ENCODE measurements around the gene NUP205. TPM values are rescaled to one million over a fixed set of nuclear protein-coding genes. Genes with fewer than 3 reads are reported as not detected.
A peak's percentile ranks its signal among the peaks of the same experiment; 100 is the strongest.

NUP205 gene
- total RNA-seq, 5 donors from 2014 or later (not counting 1 experiment from before 2014, with no cell fraction given) = 52.4 to 63.0 (median 57.8) TPM

DNA sequence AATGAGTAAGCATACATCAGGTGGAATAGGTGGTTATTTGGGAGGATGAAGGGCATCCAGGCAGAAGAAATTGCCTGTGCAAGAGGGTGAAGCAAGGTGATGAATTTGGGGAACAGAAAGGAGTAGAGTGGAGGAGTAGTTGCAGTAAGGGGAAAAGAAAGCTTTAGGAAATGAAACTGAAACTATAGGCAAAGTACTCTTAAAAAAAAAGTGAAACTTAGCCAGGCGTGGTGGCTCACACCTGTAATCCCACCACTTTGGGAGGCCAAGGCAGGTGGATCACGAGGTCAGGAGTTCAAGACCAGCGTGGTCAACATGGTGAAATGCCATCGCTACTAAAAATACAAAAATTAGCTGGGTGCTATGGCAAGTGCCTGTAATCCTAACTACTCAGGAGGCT lies 17.6 kb downstream of the NUP205 start:
- Mint-ChIP-seq H3K27me3 (no peaks in the 10 kb centered on the region), H3K36me3 (peaks cover 60% of the 10 kb centered on the region), H3K9me3 (peaks cover 0 to 4% (median 2%) of the 10 kb centered on the region in 3 donors), H3K4me1 (peaks cover 11 to 17% (median 14%) of the 10 kb centered on the region in 3 donors), H3K27ac (peak overlapping the region; percentile 53 to 90), H3K4me3 (no peak overlapping the region)
- WGBS (ENCODE audit: insufficient coverage) = 88% methylated on average over 4 of the region's 4 CpGs
- H3K36me3 ChIP-seq (ENCODE audit: control insufficient read depth in 2 of 2, extremely low read depth in 1 of 2, insufficient read depth in 1 of 2, low read length in 1 of 2) = peaks cover 16 to 72% of the 10 kb centered on the region in 2 donors
- DNase-seq (no peak), ATAC-seq (replicated peaks in 1 of 4) (no peak)
- no peak overlapping the region for H3K27ac ChIP-seq (ENCODE audit: low read length)
- H3K27me3 ChIP-seq (replicated peaks in 1 of 2; ENCODE audit: control insufficient read depth in 2 of 2, extremely low read depth in 1 of 2, insufficient read depth in 2 of 2, low read length in 1 of 2) = no peaks in the 10 kb centered on the region
- no peaks in the 10 kb centered on the region for H3K4me1 ChIP-seq (ENCODE audit: control insufficient read depth in 1 of 2, extremely low read depth in 1 of 2, insufficient read depth in 2 of 2, low read length in 2 of 2)
- ChIA-PET CTCF (no interaction called here), POLR2A (no interaction called here)
- H3K9me3 ChIP-seq = no peaks in the 10 kb centered on the region
- no peak overlapping the region for H3K4me3 ChIP-seq (ENCODE audit: control insufficient read depth in 1 of 2, extremely low read depth in 1 of 2, low read length in 1 of 2)

DNA sequence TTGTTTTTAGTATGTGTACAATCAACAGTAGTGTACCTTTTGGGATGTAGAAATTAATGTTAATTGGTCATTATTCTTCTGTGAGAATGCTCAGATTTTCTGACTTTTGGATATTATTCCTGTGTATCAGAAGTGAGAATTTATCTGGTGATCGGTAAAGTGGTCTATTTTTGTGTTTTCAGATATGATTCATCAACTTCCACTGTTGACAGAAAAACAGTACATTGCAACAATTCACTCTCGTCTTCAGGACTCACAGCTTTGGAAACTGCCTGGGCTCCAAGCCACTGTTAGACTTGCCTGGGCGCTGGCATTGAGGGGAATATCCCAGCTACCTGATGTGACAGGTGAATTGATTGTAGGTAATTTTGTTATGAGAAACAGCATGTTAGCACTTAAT lies 20.9 kb downstream of the NUP205 start:
- no peaks in the 10 kb centered on the region for H3K9me3 ChIP-seq
- H3K9me3 Mint-ChIP-seq = peaks cover 0 to 4% (median 2%) of the 10 kb centered on the region in 3 donors
- no peaks in the 10 kb centered on the region for H3K27me3 ChIP-seq (replicated peaks in 1 of 2; ENCODE audit: control insufficient read depth in 2 of 2, extremely low read depth in 1 of 2, insufficient read depth in 2 of 2, low read length in 1 of 2)
- no peak overlapping the region for H3K4me3 Mint-ChIP-seq
- H3K4me3 ChIP-seq (ENCODE audit: control insufficient read depth in 1 of 2, extremely low read depth in 1 of 2, low read length in 1 of 2) = no peak overlapping the region
- no peak overlapping the region for H3K27ac ChIP-seq (ENCODE audit: low read length)
- no peak overlapping the region for H3K27ac Mint-ChIP-seq
- DNase-seq = no peak
- H3K27me3 Mint-ChIP-seq = no peaks in the 10 kb centered on the region
- ATAC-seq (replicated peaks in 1 of 4) = no peak
- 62% methylated on average over 2 of the region's 3 CpGs for WGBS (ENCODE audit: insufficient coverage)
- no peaks in the 10 kb centered on the region for H3K4me1 ChIP-seq (ENCODE audit: control insufficient read depth in 1 of 2, extremely low read depth in 1 of 2, insufficient read depth in 2 of 2, low read length in 2 of 2)
- POLR2A ChIA-PET = interaction anchor here in 1 of 2 donors (0.5 kb wide), 1 partner anchor 369 kb away, joined by 3 read pairs; no protein-coding TSS in a partner anchor
- H3K4me1 Mint-ChIP-seq = peaks cover 11 to 17% (median 12%) of the 10 kb centered on the region in 3 donors
- CTCF ChIA-PET = no interaction called here
- H3K36me3 ChIP-seq (ENCODE audit: control insufficient read depth in 2 of 2, extremely low read depth in 1 of 2, insufficient read depth in 1 of 2, low read length in 1 of 2) = peaks cover 22 to 85% of the 10 kb centered on the region in 2 donors
- H3K36me3 Mint-ChIP-seq = peaks cover 56% of the 10 kb centered on the region

DNA sequence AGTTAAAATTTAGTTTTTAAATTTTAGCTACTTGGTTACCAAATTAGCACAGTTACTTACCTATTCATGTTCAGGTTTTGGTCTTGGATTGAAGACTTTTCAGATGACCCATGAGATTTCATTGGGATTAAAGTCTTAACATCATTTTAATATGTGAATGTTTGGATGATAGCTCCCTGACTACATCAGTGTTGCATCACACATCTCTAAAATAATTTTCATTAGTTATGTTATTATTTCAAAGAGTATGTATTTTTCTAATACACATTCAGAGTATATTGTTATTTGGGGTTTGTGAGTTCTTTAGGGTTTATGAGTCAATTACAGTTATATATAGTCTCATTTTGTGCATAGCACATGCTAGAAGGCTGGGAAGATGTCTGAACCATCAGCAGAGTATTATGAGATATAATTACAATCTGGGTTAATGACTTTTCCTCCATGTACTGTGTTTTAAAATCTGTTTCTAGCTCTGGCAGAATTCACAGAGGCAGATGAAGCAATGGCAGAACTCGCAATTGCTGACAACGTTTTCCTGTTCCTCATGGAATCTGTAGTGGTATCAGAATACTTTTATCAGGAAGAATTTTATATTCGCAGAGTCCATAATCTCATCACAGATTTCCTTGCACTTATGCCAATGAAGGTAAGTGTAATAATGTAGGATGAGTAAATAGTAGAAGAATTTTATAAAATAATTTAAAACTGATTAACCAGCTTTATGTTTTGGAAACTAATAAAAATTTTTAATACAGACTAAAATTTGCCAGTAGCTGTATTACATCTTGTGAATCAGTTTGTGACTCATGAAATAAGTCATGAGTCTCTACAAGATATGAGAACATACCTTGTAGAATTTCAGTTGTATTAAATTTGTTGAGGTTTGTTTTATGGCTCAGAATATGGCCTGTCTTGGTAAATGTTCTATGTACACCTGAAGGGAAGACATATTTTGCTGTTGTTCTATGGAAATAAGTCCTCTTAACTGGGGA lies 26.9 kb downstream of the NUP205 start:
- CTCF ChIA-PET = interaction anchor here in 1 of 2 donors (0.7 kb wide), 1 partner anchor 1140 kb away, joined by 5 read pairs; no protein-coding TSS in a partner anchor
- peaks cover 45% of the 10 kb centered on the region for H3K36me3 Mint-ChIP-seq
- Histone ChIP-seq H3K9me3 (no peaks in the 10 kb centered on the region), H3K4me3 (ENCODE audit: control insufficient read depth in 1 of 2, extremely low read depth in 1 of 2, low read length in 1 of 2) (no peak overlapping the region), H3K27ac (ENCODE audit: low read length) (no peak overlapping the region), H3K36me3 (ENCODE audit: control insufficient read depth in 2 of 2, extremely low read depth in 1 of 2, insufficient read depth in 1 of 2, low read length in 1 of 2) (peaks cover 9 to 74% of the 10 kb centered on the region in 2 donors), H3K4me1 (ENCODE audit: control insufficient read depth in 1 of 2, extremely low read depth in 1 of 2, insufficient read depth in 2 of 2, low read length in 2 of 2) (no peaks in the 10 kb centered on the region), H3K27me3 (replicated peaks in 1 of 2; ENCODE audit: control insufficient read depth in 2 of 2, extremely low read depth in 1 of 2, insufficient read depth in 2 of 2, low read length in 1 of 2) (no peaks in the 10 kb centered on the region)
- no peak overlapping the region for H3K27ac Mint-ChIP-seq
- no peaks in the 10 kb centered on the region for H3K4me1 Mint-ChIP-seq
- no peaks in the 10 kb centered on the region for H3K27me3 Mint-ChIP-seq
- H3K9me3 Mint-ChIP-seq = no peaks in the 10 kb centered on the region
- POLR2A ChIA-PET = no interaction called here
- no CpG with 5 or more reads among the region's 3 CpGs for whole genome bisulfite sequencing (ENCODE audit: insufficient coverage)
- DNase-seq = no peak
- no peak for ATAC-seq (replicated peaks in 1 of 4)
- no peak overlapping the region for H3K4me3 Mint-ChIP-seq

DNA sequence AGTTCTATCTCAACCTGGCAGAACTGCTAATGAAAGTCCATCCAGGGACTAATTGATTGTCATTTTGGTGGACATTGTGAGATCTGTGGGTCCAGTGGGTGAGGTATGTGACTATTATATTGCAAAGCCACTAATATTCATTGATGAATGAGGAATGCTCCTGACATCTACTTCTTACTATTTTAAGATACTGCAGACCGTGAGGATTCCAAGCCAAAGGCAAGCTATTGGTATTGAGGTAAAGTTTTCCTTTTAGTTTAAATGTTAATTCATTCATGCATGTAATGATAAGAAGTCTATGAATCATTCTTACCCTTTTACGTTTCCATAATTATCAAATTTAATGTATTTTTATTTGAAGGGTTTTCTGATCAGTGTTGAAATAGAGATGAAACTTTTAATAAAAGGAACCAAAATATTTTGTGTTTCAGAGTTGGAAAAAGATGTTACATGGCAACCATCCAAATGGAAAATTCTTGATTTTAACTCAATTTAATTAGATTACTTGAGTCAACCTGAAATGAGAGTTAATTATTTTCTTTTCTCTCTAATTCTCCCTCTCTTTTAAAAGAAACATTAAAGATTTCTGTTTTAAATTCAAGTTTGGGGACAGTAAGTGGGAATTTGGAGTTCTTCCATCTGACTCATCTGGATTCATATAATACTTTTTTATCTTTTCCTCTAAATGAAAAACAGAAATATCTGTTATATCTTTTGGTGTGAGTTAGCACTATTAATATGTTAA lies 39.6 kb downstream of the NUP205 start:
- H3K27ac ChIP-seq (ENCODE audit: low read length) = no peak overlapping the region
- H3K9me3 ChIP-seq = no peaks in the 10 kb centered on the region
- no peak overlapping the region for H3K4me3 ChIP-seq (ENCODE audit: control insufficient read depth in 1 of 2, extremely low read depth in 1 of 2, low read length in 1 of 2)
- Mint-ChIP-seq H3K36me3 (peaks cover 55% of the 10 kb centered on the region), H3K27ac (no peak overlapping the region), H3K9me3 (no peaks in the 10 kb centered on the region), H3K4me1 (no peaks in the 10 kb centered on the region), H3K4me3 (no peak overlapping the region), H3K27me3 (no peaks in the 10 kb centered on the region)
- POLR2A ChIA-PET = interaction anchor here in 1 of 2 donors (0.6 kb wide), 1 partner anchor 463 kb away, joined by 3 read pairs; no protein-coding TSS in a partner anchor
- CTCF ChIA-PET = interaction anchor here in 1 of 2 donors (1.1 kb wide), 1 partner anchor 14 kb away, joined by 3 read pairs; no protein-coding TSS in a partner anchor
- H3K27me3 ChIP-seq (replicated peaks in 1 of 2; ENCODE audit: control insufficient read depth in 2 of 2, extremely low read depth in 1 of 2, insufficient read depth in 2 of 2, low read length in 1 of 2) = no peaks in the 10 kb centered on the region
- ATAC-seq (replicated peaks in 1 of 4) = no peak
- H3K36me3 ChIP-seq (ENCODE audit: control insufficient read depth in 2 of 2, extremely low read depth in 1 of 2, insufficient read depth in 1 of 2, low read length in 1 of 2) = peaks cover 8 to 62% of the 10 kb centered on the region in 2 donors
- no CpG with 5 or more reads among the region's 2 CpGs for whole genome bisulfite sequencing (ENCODE audit: insufficient coverage)
- H3K4me1 ChIP-seq (ENCODE audit: control insufficient read depth in 1 of 2, extremely low read depth in 1 of 2, insufficient read depth in 2 of 2, low read length in 2 of 2) = no peaks in the 10 kb centered on the region
- DNase-seq = no peak

DNA sequence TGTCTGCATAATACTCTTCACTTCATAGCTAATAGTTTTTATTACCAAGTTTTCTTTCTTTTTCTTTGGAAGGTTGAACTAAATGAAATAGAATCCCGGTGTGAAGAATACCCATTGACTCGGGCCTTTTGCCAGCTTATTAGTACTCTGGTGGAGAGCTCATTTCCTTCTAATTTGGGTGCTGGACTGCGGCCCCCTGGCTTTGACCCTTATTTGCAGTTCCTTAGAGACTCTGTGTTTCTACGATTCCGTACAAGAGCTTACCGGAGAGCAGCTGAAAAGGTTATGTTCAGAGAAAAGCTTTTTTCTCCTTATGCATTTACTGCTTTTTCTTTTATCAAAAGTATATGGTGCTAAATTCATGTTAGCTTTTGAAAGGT lies 40.2 kb downstream of the NUP205 start:
- H3K4me3 ChIP-seq (ENCODE audit: control insufficient read depth in 1 of 2, extremely low read depth in 1 of 2, low read length in 1 of 2) = no peak overlapping the region

DNA sequence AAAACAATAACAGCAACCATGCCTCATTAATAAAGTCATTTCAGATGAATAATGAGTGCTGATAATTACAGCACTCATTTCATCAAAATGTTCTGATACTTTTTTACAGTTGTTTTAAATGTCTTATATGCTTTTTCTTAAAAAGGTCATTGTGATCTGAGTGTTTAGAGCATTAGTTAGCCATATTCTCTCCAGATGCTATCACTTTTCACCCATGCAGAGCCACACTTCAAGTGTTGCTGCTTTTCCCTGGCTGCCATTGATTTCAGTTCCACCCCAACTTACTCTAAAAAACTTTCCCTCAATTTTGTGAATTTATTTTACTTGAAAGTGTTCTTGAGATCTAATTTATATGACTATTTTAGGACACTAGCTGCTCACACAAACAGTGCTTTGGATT lies 41.8 kb downstream of the NUP205 start:
- H3K36me3 Mint-ChIP-seq = peaks cover 59% of the 10 kb centered on the region
- POLR2A ChIA-PET = no interaction called here

More for the DNA sequence above, 40.2 kb downstream of the NUP205 start:
- H3K27ac ChIP-seq (ENCODE audit: low read length) = no peak overlapping the region
- ChIA-PET POLR2A (interaction anchor here in 1 of 2 donors (0.6 kb wide), 1 partner anchor 463 kb away, joined by 3 read pairs; no protein-coding TSS in a partner anchor), CTCF (interaction anchor here in 1 of 2 donors (1.1 kb wide), 1 partner anchor 13 kb away, joined by 3 read pairs; no protein-coding TSS in a partner anchor)
- ATAC-seq (replicated peaks in 1 of 4) (no peak), DNase-seq (no peak)
- 100% methylated on average over 2 of the region's 6 CpGs for WGBS (ENCODE audit: insufficient coverage)
- no peaks in the 10 kb centered on the region for H3K27me3 Mint-ChIP-seq
- H3K9me3 ChIP-seq = no peaks in the 10 kb centered on the region
- H3K36me3 Mint-ChIP-seq = peaks cover 55% of the 10 kb centered on the region
- H3K4me1 ChIP-seq (ENCODE audit: control insufficient read depth in 1 of 2, extremely low read depth in 1 of 2, insufficient read depth in 2 of 2, low read length in 2 of 2) = no peaks in the 10 kb centered on the region
- no peak overlapping the region for H3K27ac Mint-ChIP-seq
- H3K4me1 Mint-ChIP-seq = no peaks in the 10 kb centered on the region
- no peaks in the 10 kb centered on the region for H3K9me3 Mint-ChIP-seq
- no peaks in the 10 kb centered on the region for H3K27me3 ChIP-seq (replicated peaks in 1 of 2; ENCODE audit: control insufficient read depth in 2 of 2, extremely low read depth in 1 of 2, insufficient read depth in 2 of 2, low read length in 1 of 2)
- H3K36me3 ChIP-seq (ENCODE audit: control insufficient read depth in 2 of 2, extremely low read depth in 1 of 2, insufficient read depth in 1 of 2, low read length in 1 of 2) = peaks cover 6 to 62% of the 10 kb centered on the region in 2 donors
- no peak overlapping the region for H3K4me3 Mint-ChIP-seq

More for the DNA sequence above, 41.8 kb downstream of the NUP205 start:
- Mint-ChIP-seq H3K4me1 (no peaks in the 10 kb centered on the region), H3K27me3 (no peaks in the 10 kb centered on the region), H3K27ac (peak overlapping the region in 1 of 2 donors; percentile 16), H3K9me3 (no peaks in the 10 kb centered on the region), H3K4me3 (no peak overlapping the region)
- ATAC-seq (replicated peaks in 1 of 4) (no peak), DNase-seq (no peak)
- H3K4me3 ChIP-seq (ENCODE audit: control insufficient read depth in 1 of 2, extremely low read depth in 1 of 2, low read length in 1 of 2) = no peak overlapping the region
- H3K27ac ChIP-seq (ENCODE audit: low read length) = no peak overlapping the region
- H3K27me3 ChIP-seq (replicated peaks in 1 of 2; ENCODE audit: control insufficient read depth in 2 of 2, extremely low read depth in 1 of 2, insufficient read depth in 2 of 2, low read length in 1 of 2) = no peaks in the 10 kb centered on the region
- H3K9me3 ChIP-seq = no peaks in the 10 kb centered on the region
- CTCF ChIA-PET = interaction anchor here in 1 of 2 donors (0.9 kb wide), 1 partner anchor 11 kb away, joined by 3 read pairs; no protein-coding TSS in a partner anchor
- peaks cover 6 to 61% of the 10 kb centered on the region in 2 donors for H3K36me3 ChIP-seq (ENCODE audit: control insufficient read depth in 2 of 2, extremely low read depth in 1 of 2, insufficient read depth in 1 of 2, low read length in 1 of 2)
- H3K4me1 ChIP-seq (ENCODE audit: control insufficient read depth in 1 of 2, extremely low read depth in 1 of 2, insufficient read depth in 2 of 2, low read length in 2 of 2) = no peaks in the 10 kb centered on the region

Data from T-cell (primary cell).